Choroid plexus epithelial cell (primary cell): ENCODE data around the gene C1QTNF3.
"Not testable (repeated sequence)": the region's sequence is repeated elsewhere in the genome, so short reads cannot be mapped to it uniquely, and the experiment has no call there.

Source experiments
- DNase-seq: peaks from one replicate; pipeline ENCODE4 v3.0.0-alpha.2; 2010; ENCODE audit warnings: low read depth
- H3K4me3 ChIP-seq: 2 replicates; pipeline ENCODE4 v1.5.1; 2011; ENCODE audit warnings: low read depth, mild to moderate bottlenecking, control low read depth, low read length, moderate library complexity
- CTCF ChIP-seq: conservative IDR thresholded peaks from 2 replicates; pipeline ENCODE4 v1.5.1; 2011; ENCODE audit warnings: low read depth, mild to moderate bottlenecking, control low read depth, inconsistent platforms, low read length, moderate library complexity

The C1QTNF3 gene

GRCh38 chr5:34016750-34017149 is 26.3 kb downstream of the C1QTNF3 start:
- H3K4me3 ChIP-seq, result no peak overlapping the region
- no peak for DNase-seq
- TF ChIP-seq CTCF, result no peak

DNA sequence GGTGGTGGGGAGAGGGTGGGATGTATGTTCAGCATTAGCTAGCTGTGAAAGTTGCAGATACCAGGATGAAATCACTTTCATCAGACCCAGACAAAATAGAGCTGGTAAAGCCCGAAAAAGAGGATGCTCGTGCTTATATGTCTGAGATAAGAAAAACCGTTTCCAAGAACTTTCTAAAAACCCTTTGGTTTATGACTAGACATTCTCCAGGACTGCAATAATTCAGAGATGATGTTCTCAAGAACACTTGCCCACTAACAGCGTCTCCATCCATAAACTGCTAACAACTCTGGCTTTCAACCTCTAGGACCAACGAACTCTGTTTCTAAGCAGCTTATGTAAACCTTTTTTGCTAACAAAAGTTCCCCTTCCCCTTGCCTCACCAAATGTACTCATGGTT is 26.8 kb downstream of the C1QTNF3 start:
- TF ChIP-seq CTCF, result no peak
- DNase-seq, result no peak

DNA sequence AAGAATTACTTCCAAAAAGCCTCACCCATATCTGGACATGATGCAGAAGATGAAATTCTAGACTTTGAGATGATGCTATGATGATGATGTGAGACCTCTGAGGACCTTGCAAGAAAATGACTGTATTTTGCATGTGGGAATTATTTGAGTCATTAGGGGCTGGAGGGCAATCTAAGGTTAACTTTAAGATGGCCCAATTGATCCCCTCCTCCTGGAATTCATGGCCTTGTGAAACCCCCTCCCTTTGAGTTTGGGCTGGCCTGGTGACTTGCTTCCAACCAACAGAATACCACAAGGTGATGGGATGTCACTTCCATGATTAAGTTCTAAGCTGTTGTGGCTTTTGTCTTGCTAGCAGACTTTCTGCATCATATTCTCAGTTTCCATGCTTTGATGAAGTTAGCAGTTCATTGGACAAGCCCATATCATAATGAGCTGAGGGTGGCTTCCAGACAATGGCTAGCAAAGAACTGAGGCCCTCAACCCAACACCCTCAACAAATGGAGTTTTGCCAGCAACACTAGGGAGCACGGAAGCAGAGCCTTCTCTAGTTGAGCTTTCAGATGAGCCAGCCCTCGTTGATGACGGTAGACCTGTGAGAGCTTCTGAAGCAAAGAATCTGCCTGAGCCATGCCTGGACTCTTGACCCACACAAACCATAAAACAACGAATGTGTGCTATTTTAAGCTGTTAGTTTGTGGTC is 27.7 kb downstream of the C1QTNF3 start:
- no peak for TF ChIP-seq CTCF
- no peak for DNase-seq
- no peak overlapping the region for H3K4me3 ChIP-seq

More for the DNA sequence above, 26.8 kb downstream of the C1QTNF3 start:
- H3K4me3 ChIP-seq, result no peak overlapping the region

DNA sequence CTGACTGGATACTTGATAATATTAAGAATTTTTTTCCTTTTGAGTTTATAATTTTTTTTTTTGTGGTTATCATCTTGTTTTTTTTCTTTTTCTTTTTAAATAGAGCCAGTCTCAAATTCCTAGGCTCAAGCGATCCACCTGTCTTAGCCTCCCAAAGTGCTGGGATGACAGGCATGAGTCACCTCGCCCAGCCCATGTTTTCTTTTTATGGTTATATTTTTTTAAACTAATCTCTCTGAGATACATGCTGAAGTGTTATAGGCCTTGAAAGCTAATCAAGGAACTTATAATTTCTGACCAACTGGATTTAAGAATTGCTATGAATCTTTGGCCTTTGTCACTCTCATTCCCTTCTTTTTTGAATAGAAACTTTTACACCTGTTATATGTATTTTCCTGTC is 28.4 kb downstream of the C1QTNF3 start:
- H3K4me3 ChIP-seq, result no peak overlapping the region
- TF ChIP-seq CTCF, result no peak
- DNase-seq, result no peak

DNA sequence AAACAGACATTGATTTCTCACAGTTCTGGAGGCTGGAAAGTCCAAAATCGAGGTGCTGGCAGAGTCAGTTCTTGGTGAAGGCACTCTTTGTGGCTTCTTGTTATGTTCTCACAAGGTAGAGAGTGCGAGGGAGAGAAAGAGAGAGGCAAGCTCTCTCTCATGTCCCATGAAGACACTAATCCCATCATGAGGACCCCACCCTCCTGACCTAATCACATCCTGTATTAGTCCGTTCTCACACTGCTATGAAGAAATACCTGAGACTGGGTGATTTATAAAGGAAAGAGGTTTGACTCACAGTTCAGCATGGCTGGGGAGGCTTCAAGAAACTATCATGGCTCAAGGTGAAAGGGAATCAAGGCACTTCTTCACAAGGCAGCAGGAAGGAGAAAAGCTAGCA is 29.5 kb downstream of the C1QTNF3 start:
- H3K4me3 ChIP-seq, result no peak overlapping the region
- no peak for TF ChIP-seq CTCF
- no peak for DNase-seq

- no peak for DNase-seq
- TF ChIP-seq CTCF, result no peak
These were observed 30.2 kb downstream of the C1QTNF3 start for GRCh38 chr5:34012791-34013190.

DNA sequence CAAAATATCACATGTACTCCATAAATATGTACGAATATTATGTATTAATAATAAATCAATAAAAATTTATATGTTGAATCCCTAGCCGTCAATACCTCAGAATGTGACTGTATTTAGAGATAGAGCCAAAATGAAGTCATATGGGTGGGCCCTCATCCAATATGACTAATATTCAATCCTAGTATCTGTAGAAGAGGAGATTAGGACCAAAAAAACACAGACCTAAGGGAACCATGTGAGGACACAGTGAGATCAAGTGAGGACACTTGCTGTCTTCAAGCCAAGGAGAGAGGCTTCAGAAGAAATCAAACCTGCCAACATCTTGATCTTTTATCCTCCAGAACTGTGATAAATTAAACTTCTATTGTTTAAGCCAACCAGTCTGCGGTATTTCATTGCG is 31.5 kb downstream of the C1QTNF3 start:
- TF ChIP-seq CTCF, result no peak
- DNase-seq, result no peak
- no peak overlapping the region for H3K4me3 ChIP-seq

More at GRCh38 chr5:34012791-34013190, 30.2 kb downstream of the C1QTNF3 start:
- H3K4me3 ChIP-seq, result no peak overlapping the region

DNA sequence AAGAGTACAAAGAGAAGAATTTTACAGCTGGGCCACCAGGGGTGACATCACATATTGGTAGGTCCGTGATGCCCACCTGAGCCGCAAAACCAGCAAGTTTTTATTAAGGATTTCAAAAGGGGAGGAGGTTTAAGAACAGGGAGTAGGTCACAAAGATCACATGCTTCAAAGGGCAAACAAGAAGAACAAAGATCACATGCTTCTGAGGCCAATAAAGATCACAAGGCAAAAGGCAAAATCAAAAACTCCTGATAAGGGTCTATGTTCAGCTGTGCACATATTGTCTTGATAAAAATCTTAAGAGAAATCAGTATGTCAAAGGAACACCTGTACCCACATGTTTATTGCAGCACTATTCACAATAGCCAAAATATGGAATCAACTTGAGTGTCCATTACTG is 32.9 kb downstream of the C1QTNF3 start:
- not testable (repeated sequence) for H3K4me3 ChIP-seq, DNase-seq
